BLaER1 treated with 17β-estradiol and CSF1 and Interleukin-3, amounts not matched to agents 10 nM and 100 nM (cell line): Measurements from ENCODE around the gene FAM184A.
"Not testable (repeated sequence)": the region's sequence is repeated elsewhere in the genome, so short reads cannot be mapped to it uniquely, and the experiment has no call there.

Source experiments
- H3K27ac ChIP-seq, 11 experiments: shearing (Covaris generic); formaldehyde crosslinking; 2 replicates each; pipeline ENCODE4 v1.8.1; 2022
- H3K27me3 ChIP-seq, 11 experiments: shearing (Covaris generic); formaldehyde crosslinking; 2 replicates each; pipeline ENCODE4 v1.8.1; 2022
- H3K36me3 ChIP-seq, 11 experiments: shearing (Covaris generic); formaldehyde crosslinking; 2 replicates each; pipeline ENCODE4 v1.8.1; 2022
- H3K4me1 ChIP-seq, 10 experiments: shearing (Covaris generic); formaldehyde crosslinking; 2 replicates each; pipeline ENCODE4 v1.8.1; 2022
- H3K4me2 ChIP-seq, 11 experiments: shearing (Covaris generic); formaldehyde crosslinking; 2 replicates each; pipeline ENCODE4 v1.8.1; 2022
- H3K4me3 ChIP-seq, 10 experiments: shearing (Covaris generic); formaldehyde crosslinking; 2 replicates each; pipeline ENCODE4 v1.8.1; 2022
- H3K9ac ChIP-seq, 11 experiments: shearing (Covaris generic); formaldehyde crosslinking; 2 replicates each; pipeline ENCODE4 v1.8.1; 2022
- H3K9me3 ChIP-seq, 11 experiments: shearing (Covaris generic); formaldehyde crosslinking; replicated peaks in 1 of 11; 2 replicates each; pipeline ENCODE4 v1.8.1; 2022
- H4K20me1 ChIP-seq, 11 experiments: shearing (Covaris generic); formaldehyde crosslinking; 2 replicates each; pipeline ENCODE4 v1.8.1; 2022
- Cebpa-rat ChIP-seq, 11 experiments: shearing (Covaris generic); IDR thresholded peaks; 2 replicates each; pipeline ENCODE4 v1.8.1; 2022

Gene FAM184A

GRCh38 chr6:119032428-119032827, 46.0 kb downstream of the FAM184A start:
- no peak overlapping the region for H3K4me3 ChIP-seq
- no peak overlapping the region for H3K4me2 ChIP-seq
- TF ChIP-seq Cebpa-rat (IDR thresholded peaks at IDR 0.05) = no peak
- H3K9me3 ChIP-seq = no peaks in the 10 kb centered on the region
- H3K9ac ChIP-seq = no peak overlapping the region
- no peaks in the 10 kb centered on the region for H4K20me1 ChIP-seq
- H3K4me1 ChIP-seq = no peaks in the 10 kb centered on the region; a peak in 1 of 20 replicates
- H3K36me3 ChIP-seq = no peaks in the 10 kb centered on the region
- H3K27ac ChIP-seq = no peak overlapping the region
- no peaks in the 10 kb centered on the region for H3K27me3 ChIP-seq

GRCh38 chr6:119030759-119031158, 47.7 kb downstream of the FAM184A start:
- H3K4me2 ChIP-seq = no peak overlapping the region
- no peak for TF ChIP-seq Cebpa-rat (IDR thresholded peaks at IDR 0.05)

GRCh38 chr6:119028091-119028490, 50.4 kb downstream of the FAM184A start:
- Histone ChIP-seq H3K9me3 (no peaks in the 10 kb centered on the region), H3K4me3 (no peak overlapping the region), H3K9ac (no peak overlapping the region), H3K27ac (no peak overlapping the region), H4K20me1 (no peaks in the 10 kb centered on the region), H3K4me2 (no peak overlapping the region), H3K27me3 (no peaks in the 10 kb centered on the region), H3K36me3 (no peaks in the 10 kb centered on the region), H3K4me1 (no peaks in the 10 kb centered on the region; a peak in 1 of 20 replicates)
- TF ChIP-seq Cebpa-rat (IDR thresholded peaks at IDR 0.05) = no peak

More at GRCh38 chr6:119030759-119031158, 47.7 kb downstream of the FAM184A start:
- Histone ChIP-seq H3K27me3 (no peaks in the 10 kb centered on the region), H3K36me3 (no peaks in the 10 kb centered on the region), H3K9me3 (no peaks in the 10 kb centered on the region), H4K20me1 (no peaks in the 10 kb centered on the region), H3K27ac (no peak overlapping the region), H3K4me1 (no peaks in the 10 kb centered on the region; a peak in 1 of 20 replicates), H3K9ac (no peak overlapping the region), H3K4me3 (no peak overlapping the region)

- H3K9me3 ChIP-seq = no peaks in the 10 kb centered on the region
- no peak for TF ChIP-seq Cebpa-rat (IDR thresholded peaks at IDR 0.05)
- H3K27ac ChIP-seq = no peak overlapping the region
- no peak overlapping the region for H3K4me3 ChIP-seq
- 0 out of 22 replicates have a peak overlapping the region, but pooled peaks of 1 of the 11 experiments have one; percentile 1 for H3K4me2 ChIP-seq
- no peak overlapping the region for H3K9ac ChIP-seq
- H3K4me1 ChIP-seq = no peaks in the 10 kb centered on the region; a peak in 1 of 20 replicates
- H3K27me3 ChIP-seq = no peaks in the 10 kb centered on the region
- H4K20me1 ChIP-seq = no peaks in the 10 kb centered on the region
- no peaks in the 10 kb centered on the region for H3K36me3 ChIP-seq
Observed at GRCh38 chr6:119027465-119027864, 51.0 kb downstream of the FAM184A start.

- Histone ChIP-seq H3K27me3 (no peaks in the 10 kb centered on the region), H3K4me3 (no peak overlapping the region), H4K20me1 (no peaks in the 10 kb centered on the region), H3K9me3 (no peaks in the 10 kb centered on the region), H3K4me2 (no peak overlapping the region), H3K27ac (no peak overlapping the region), H3K9ac (no peak overlapping the region), H3K4me1 (no peaks in the 10 kb centered on the region; a peak in 2 of 20 replicates), H3K36me3 (no peaks in the 10 kb centered on the region)
- no peak for TF ChIP-seq Cebpa-rat (IDR thresholded peaks at IDR 0.05)
Observed at GRCh38 chr6:119026822-119027221, 51.6 kb downstream of the FAM184A start.

- Histone ChIP-seq H3K4me2 (no peak overlapping the region), H3K27me3 (no peaks in the 10 kb centered on the region), H3K9me3 (no peaks in the 10 kb centered on the region), H3K4me3 (no peak overlapping the region), H3K36me3 (no peaks in the 10 kb centered on the region), H3K9ac (no peak overlapping the region), H3K27ac (no peak overlapping the region), H3K4me1 (no peaks in the 10 kb centered on the region; a peak in 2 of 20 replicates), H4K20me1 (no peaks in the 10 kb centered on the region)
- TF ChIP-seq Cebpa-rat (IDR thresholded peaks at IDR 0.05) = no peak
Observed at GRCh38 chr6:119025793-119026192, 52.7 kb downstream of the FAM184A start.

- H3K27ac ChIP-seq = no peak overlapping the region
- no peaks in the 10 kb centered on the region for H3K36me3 ChIP-seq
- H3K9me3 ChIP-seq = no peaks in the 10 kb centered on the region
- H3K4me1 ChIP-seq = peaks cover 0 to 1% (median 0%) of the 10 kb centered on the region in 10 experiments; a peak in 4 of 20 replicates
- no peak overlapping the region for H3K4me2 ChIP-seq
- H4K20me1 ChIP-seq = no peaks in the 10 kb centered on the region
- no peak overlapping the region for H3K9ac ChIP-seq
- H3K4me3 ChIP-seq = no peak overlapping the region
- TF ChIP-seq Cebpa-rat (IDR thresholded peaks at IDR 0.05) = no peak
- H3K27me3 ChIP-seq = no peaks in the 10 kb centered on the region
Observed at GRCh38 chr6:119024111-119024510, 54.4 kb downstream of the FAM184A start.

- Histone ChIP-seq H3K27ac (no peak overlapping the region), H3K4me3 (no peak overlapping the region), H3K9me3 (no peaks in the 10 kb centered on the region), H3K4me2 (no peak overlapping the region), H3K4me1 (peaks cover 0 to 13% (median 6%) of the 10 kb centered on the region in 10 experiments; a peak in 12 of 20 replicates), H3K36me3 (no peaks in the 10 kb centered on the region), H3K27me3 (no peaks in the 10 kb centered on the region), H4K20me1 (no peaks in the 10 kb centered on the region), H3K9ac (no peak overlapping the region)
- no peak for TF ChIP-seq Cebpa-rat (IDR thresholded peaks at IDR 0.05)
Observed at GRCh38 chr6:119022796-119023195, 55.7 kb downstream of the FAM184A start.

GRCh38 chr6:119020597-119021561, 57.6 kb downstream of the FAM184A start:
- no peak overlapping the region for H3K4me3 ChIP-seq
- H3K27me3 ChIP-seq = no peaks in the 10 kb centered on the region
- no peak overlapping the region for H3K27ac ChIP-seq
- H3K9me3 ChIP-seq = peaks cover 0 to 8% (median 0%) of the 10 kb centered on the region in 11 experiments; a peak in 4 of 22 replicates
- H3K9ac ChIP-seq = no peak overlapping the region
- no peak overlapping the region for H3K4me2 ChIP-seq
- no peak for TF ChIP-seq Cebpa-rat (IDR thresholded peaks at IDR 0.05)
- no peaks in the 10 kb centered on the region for H3K36me3 ChIP-seq
- no peaks in the 10 kb centered on the region for H4K20me1 ChIP-seq
- H3K4me1 ChIP-seq = peaks cover 0 to 13% (median 6%) of the 10 kb centered on the region in 10 experiments; a peak in 11 of 20 replicates

- peaks cover 0 to 10% (median 5%) of the 10 kb centered on the region in 11 experiments; a peak in 9 of 22 replicates for H3K9me3 ChIP-seq
Observed at GRCh38 chr6:119015165-119015564, 63.3 kb downstream of the FAM184A start.

More at GRCh38 chr6:119015165-119015564, 63.3 kb downstream of the FAM184A start:
- H3K36me3 ChIP-seq, H3K27ac ChIP-seq, H4K20me1 ChIP-seq, H3K27me3 ChIP-seq, H3K4me2 ChIP-seq, H3K9ac ChIP-seq, H3K4me3 ChIP-seq: not testable (repeated sequence)
- peaks cover 0 to 13% (median 6%) of the 10 kb centered on the region in 10 experiments; a peak in 10 of 20 replicates for H3K4me1 ChIP-seq
